C4-2B (cell line): ENCODE data around the gene ZFYVE1.

Source experiments
- H3K27ac ChIP-seq: fragments of 450-650 bp; 2 replicates; pipeline ENCODE4 v1.5.1; 2017
- CTCF ChIP-seq: fragments of 450-650 bp; conservative IDR thresholded peaks from 2 replicates; pipeline ENCODE4 v1.5.1; 2017; ENCODE audit warnings: mild to moderate bottlenecking
- ZFX ChIP-seq: fragments of 450-650 bp; IDR thresholded peaks from 2 replicates; pipeline ENCODE4 v1.6.1; 2017

ZFYVE1 gene

GRCh38 chr14:72947366-72948160 lies 79.3 kb downstream of the ZFYVE1 start:
- no peak for TF ChIP-seq ZFX
- no peak overlapping the region for H3K27ac ChIP-seq

GRCh38 chr14:72946491-72946890 lies 80.4 kb downstream of the ZFYVE1 start:
- TF ChIP-seq ZFX (no peak), CTCF (no peak)
- H3K27ac ChIP-seq, result no peak overlapping the region

GRCh38 chr14:72945356-72946027 lies 81.4 kb downstream of the ZFYVE1 start:
- TF ChIP-seq CTCF, result no peak
- TF ChIP-seq ZFX, result no peak
- H3K27ac ChIP-seq, result no peak overlapping the region

GRCh38 chr14:72943876-72944430 lies 83.0 kb downstream of the ZFYVE1 start:
- no peak overlapping the region for H3K27ac ChIP-seq
- TF ChIP-seq ZFX (no peak), CTCF (no peak)

GRCh38 chr14:72942934-72943333 lies 84.0 kb downstream of the ZFYVE1 start:
- H3K27ac ChIP-seq, result no peak overlapping the region
- TF ChIP-seq ZFX (no peak), CTCF (no peak)

- no peak for TF ChIP-seq ZFX
- TF ChIP-seq CTCF, result no peak
Measured at GRCh38 chr14:72941286-72941985, 85.5 kb downstream of the ZFYVE1 start.

GRCh38 chr14:72939630-72940029 lies 87.3 kb downstream of the ZFYVE1 start:
- no peak for TF ChIP-seq CTCF
- TF ChIP-seq ZFX, result no peak
- H3K27ac ChIP-seq, result no peak overlapping the region

More at GRCh38 chr14:72941286-72941985, 85.5 kb downstream of the ZFYVE1 start:
- no peak overlapping the region for H3K27ac ChIP-seq
